K562 (cell line): Measurements from ENCODE around the gene BAD. TPM values are rescaled to one million over a fixed set of nuclear protein-coding genes. Genes with fewer than 3 reads are reported as not detected.

Experiments used
- ARID4B ChIP-seq: sonication (generic); formaldehyde crosslinking; IDR thresholded peaks from 2 replicates; pipeline ENCODE4 v1.8.0; 2022; ENCODE audit warnings: mild to moderate bottlenecking, missing genetic modification reagents
- FIP1L1 ChIP-seq: fragments of 200-400 bp; formaldehyde crosslinking; IDR thresholded peaks from 2 replicates; pipeline ENCODE4 v1.6.1; 2018; ENCODE audit warnings: mild to moderate bottlenecking, low read depth, low read length; ENCODE audit not compliant: poor library complexity, severe bottlenecking
- FOS ChIP-seq: IDR thresholded peaks from 3 replicates; pipeline ENCODE4 v1.6.1; 2011; ENCODE audit not compliant: insufficient read length; ENCODE audit errors: extremely low read depth
- HOXB6 ChIP-seq: fragments of 250-450 bp; sonication (Bioruptor Pico); IDR thresholded peaks from 2 replicates; pipeline ENCODE4 v1.5.1; 2022; ENCODE audit warnings: mild to moderate bottlenecking, borderline replicate concordance
- ILF3 ChIP-seq: fragments of 450-650 bp; IDR thresholded peaks from 2 replicates; pipeline ENCODE4 v1.6.1; 2018; ENCODE audit warnings: antibody characterized with exemption, mild to moderate bottlenecking, moderate library complexity, borderline replicate concordance
- IRF2 ChIP-seq: sonication (generic); formaldehyde crosslinking; IDR thresholded peaks from 2 replicates; pipeline ENCODE4 v1.8.1; 2022; ENCODE audit warnings: mild to moderate bottlenecking, missing genetic modification reagents
- KLF13 ChIP-seq: fragments of 450-650 bp; IDR thresholded peaks from 2 replicates; pipeline ENCODE4 v1.6.1; 2016; ENCODE audit warnings: missing genetic modification characterization, low read depth, mild to moderate bottlenecking, missing compliant biosample characterization, moderate library complexity, borderline replicate concordance
- MAZ ChIP-seq, 2 experiments: fragments of 450-650 bp in 1 of 2; sonication (generic) in 1 of 2; formaldehyde crosslinking; IDR thresholded peaks in 1 of 2; conservative IDR thresholded peaks in 1 of 2; 2 replicates each; pipeline versions ENCODE4 v1.4.0 to v1.5.0; 2020; ENCODE audit warnings: mild to moderate bottlenecking in 1 of 2, missing genetic modification reagents in 1 of 2
- NCOA1 ChIP-seq: fragments of 450-650 bp; IDR thresholded peaks from 2 replicates; pipeline ENCODE4 v1.6.1; 2016; ENCODE audit warnings: low read depth
- POLR2H ChIP-seq: IDR thresholded peaks from 2 replicates; pipeline ENCODE4 v1.6.1; 2016; ENCODE audit warnings: missing genetic modification characterization, low read depth, mild to moderate bottlenecking, control low read depth, missing compliant biosample characterization, moderate library complexity
- RFX7 ChIP-seq: fragments of 250-450 bp; sonication (Bioruptor Pico); IDR thresholded peaks from 2 replicates; pipeline ENCODE4 v1.5.1; 2021; ENCODE audit warnings: mild to moderate bottlenecking
- STAG1 ChIP-seq: sonication (generic); formaldehyde crosslinking; IDR thresholded peaks from 2 replicates; pipeline ENCODE4 v1.5.0; 2020; ENCODE audit warnings: missing genetic modification reagents, borderline replicate concordance
- ZNF23 ChIP-seq: fragments of 250-450 bp; sonication (Bioruptor Pico); IDR thresholded peaks from 2 replicates; pipeline ENCODE4 v1.4.0; 2020; ENCODE audit warnings: mild to moderate bottlenecking
- ZNF282 ChIP-seq: sonication (generic); formaldehyde crosslinking; IDR thresholded peaks from 2 replicates; pipeline ENCODE4 v1.8.1; 2023; ENCODE audit warnings: missing genetic modification reagents
- ZNF717 ChIP-seq: fragments of 250-450 bp; sonication (Bioruptor Pico); IDR thresholded peaks from 2 replicates; pipeline ENCODE4 v1.5.0; 2021
- ZNF740 ChIP-seq, 3 experiments: fragments of 200-800 bp in 1 of 3; sonication (Bioruptor generic) in 1 of 3; sonication (generic) in 1 of 3; formaldehyde crosslinking in 1 of 3; IDR thresholded peaks; 2 replicates each; pipeline versions ENCODE4 v1.6.1 to v1.8.0; 2016 to 2022; ENCODE audit warnings: mild to moderate bottlenecking in 2 of 3, missing compliant biosample characterization in 2 of 3, missing genetic modification characterization in 2 of 3, missing genetic modification reagents in 1 of 3
- polyA plus RNA-seq, 8 experiments: library from polyadenylated mRNA; depleted of rRNA in 4 of 8; stranded (reverse) in 5 of 8; unstranded in 3 of 8; fragments of >200 nt; fragmentation: Nextera tagmentation in 2 of 8; fragmentation: Illumina TruSeq in 1 of 8; extraction: Ambion mirVana in 2 of 8; extraction: Trizol in 1 of 8; gene quantifications; 2 replicates each; pipeline versions ENCODE4 v1.2.1 to v1.2.3, GENCODE V29; 2011 to 2014; ENCODE audit warnings: inconsistent platforms in 1 of 8, missing spikeins in 1 of 8
- total RNA-seq, 7 experiments: library from RNA; depleted of rRNA in 6 of 7; stranded (reverse); fragments of >200 nt in 6 of 7; fragmentation: Illumina TruSeq in 2 of 7; extraction: Trizol in 2 of 7; gene quantifications; 2 replicates each; pipeline versions ENCODE4 v1.2.1 to v1.2.3, GENCODE V29; 2011 to 2021; ENCODE audit warnings: low replicate concordance in 1 of 7

Gene BAD
- total and polyA plus RNA-seq, 9 of the 15 experiments (the other 6 are each of a cell fraction or from before 2014, with no cell fraction given): 0.61 to 45.6 (median 11.8) TPM

GRCh38 chr11:64233913-64234586 lies 50.4 kb downstream of the BAD start, which contains the start of gene VEGFB (continued):
- TF ChIP-seq ZNF282 (CRISPR knock-in tag) (no peak), POLR2H (tag) (no peak), STAG1 (CRISPR knock-in tag) (no peak), IRF2 (CRISPR knock-in tag) (0 out of 2 replicates have a peak, but pooled peaks have one; percentile 35), ILF3 (no peak), NCOA1 (no peak), ZNF23 (CRISPR knock-in tag) (no peak), HOXB6 (CRISPR knock-in tag) (no peak), ZNF740 (CRISPR knock-in tag; IDR thresholded peaks at IDR 0.05) (peak; percentile 40; the same call in 1 of the 2 replicates), ZNF740 (tag; IDR thresholded peaks at IDR 0.05) (peak in 1 of 2 experiments; percentile 87; a peak in 2 of 4 replicates), ZNF717 (no peak), ARID4B (CRISPR knock-in tag) (0 out of 2 replicates have a peak, but pooled peaks have one; percentile 45), FOS (no peak), RFX7 (CRISPR knock-in tag) (no peak), FIP1L1 (peak; percentile 39), KLF13 (tag) (0 out of 2 replicates have a peak, but pooled peaks have one; percentile 29), MAZ (CRISPR knock-in tag; conservative IDR thresholded peaks at IDR 0.05 in 1 of 2, IDR thresholded peaks at IDR 0.05 in 1 of 2) (peak; percentile 23 to 71; a peak in 2 of 4 replicates)
